Erythroblast (primary cell): ENCODE measurements around the gene PTPRT.

Experiments used
- GATA1 ChIP-seq: IDR thresholded peaks from 2 replicates; pipeline ENCODE4 v1.6.1; 2011; ENCODE audit warnings: low read depth, mild to moderate bottlenecking, control low read depth, low read length, moderate library complexity
- POLR2A ChIP-seq: IDR thresholded peaks from 2 replicates; pipeline ENCODE4 v1.6.1; 2011; ENCODE audit warnings: mild to moderate bottlenecking, low read length

DNA sequence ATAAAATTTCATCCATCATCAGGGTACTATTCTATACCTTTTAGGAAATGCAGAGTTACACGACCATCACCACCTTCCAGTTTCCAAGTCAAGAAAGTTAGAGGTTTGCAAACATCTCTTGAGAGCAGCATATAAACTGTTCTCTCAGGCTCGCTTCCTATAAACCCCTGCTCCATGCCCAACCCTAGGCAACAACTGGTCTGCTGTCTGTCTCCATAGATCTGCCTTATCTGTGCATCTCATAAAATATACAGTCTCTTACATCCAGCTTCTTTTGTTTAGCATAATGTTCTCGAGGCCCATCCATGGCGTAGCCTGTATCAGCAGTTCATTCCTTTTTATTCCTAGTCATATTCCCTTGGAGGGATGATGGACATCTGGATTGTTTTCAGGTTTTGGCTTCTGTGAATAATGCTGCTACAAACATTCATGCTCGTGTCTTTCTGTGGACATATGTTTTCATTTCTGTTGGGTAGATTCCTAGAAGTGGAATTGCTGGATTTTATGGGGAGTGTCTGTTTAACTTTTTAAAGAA is 6.1 kb downstream of the PTPRT start:
- no peak for TF ChIP-seq POLR2A
- no peak for TF ChIP-seq GATA1
